ENCODE results near the gene C20orf202. TPM values are rescaled to one million over a fixed set of nuclear protein-coding genes. Genes with fewer than 3 reads are reported as not detected.

Gene C20orf202
- total RNA-seq, 1 donor from 2014 or later = not detected

DNA sequence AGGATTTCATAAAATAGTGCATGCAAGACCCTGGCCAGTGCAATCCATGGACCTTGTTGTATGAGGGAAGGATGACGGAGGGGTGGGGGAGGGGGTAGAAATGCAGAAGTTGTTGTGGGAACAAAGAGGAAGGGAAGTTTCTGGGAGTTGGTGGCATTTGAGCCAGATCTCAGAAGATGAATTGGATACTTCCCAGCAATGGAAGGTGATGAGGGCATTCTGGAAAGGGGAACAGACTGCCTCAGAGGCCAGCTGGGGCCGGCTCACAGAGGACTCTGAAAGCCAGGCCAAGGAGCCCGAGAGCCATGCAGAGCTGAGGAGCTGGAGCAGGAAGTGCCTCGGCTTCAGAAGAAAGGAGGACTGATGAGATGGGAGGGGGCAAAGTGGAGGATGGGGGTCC is 21.1 kb upstream of the C20orf202 start:
- Mint-ChIP-seq H3K27me3 (ENCODE audit: unreplicated experiment) (peaks cover 26% of the 10 kb centered on the region), H3K9me3 (ENCODE audit: unreplicated experiment) (no peaks in the 10 kb centered on the region)

DNA sequence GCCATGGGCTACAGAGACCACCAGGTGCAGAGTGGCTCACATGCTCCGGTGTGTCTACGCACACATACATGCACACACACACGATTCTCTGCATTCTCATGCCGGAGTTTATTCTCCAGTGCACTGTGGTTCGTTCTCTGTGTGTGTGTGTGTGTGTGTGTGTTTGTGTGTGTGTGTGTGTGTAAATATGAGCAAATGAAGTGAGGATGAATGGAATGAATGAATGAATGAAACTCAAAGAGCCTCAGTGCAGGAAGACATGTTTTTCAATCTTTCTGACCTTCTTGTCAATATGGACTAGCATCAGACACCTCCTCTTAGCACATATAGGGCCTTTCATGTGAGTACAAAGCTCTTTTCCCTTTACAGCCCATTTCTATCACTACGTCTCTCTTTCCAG is 20.1 kb upstream of the C20orf202 start:
- DNase-seq (ENCODE audit: extremely low spot score, unreplicated experiment) = no peak
- TF ChIP-seq, protein P1, sequence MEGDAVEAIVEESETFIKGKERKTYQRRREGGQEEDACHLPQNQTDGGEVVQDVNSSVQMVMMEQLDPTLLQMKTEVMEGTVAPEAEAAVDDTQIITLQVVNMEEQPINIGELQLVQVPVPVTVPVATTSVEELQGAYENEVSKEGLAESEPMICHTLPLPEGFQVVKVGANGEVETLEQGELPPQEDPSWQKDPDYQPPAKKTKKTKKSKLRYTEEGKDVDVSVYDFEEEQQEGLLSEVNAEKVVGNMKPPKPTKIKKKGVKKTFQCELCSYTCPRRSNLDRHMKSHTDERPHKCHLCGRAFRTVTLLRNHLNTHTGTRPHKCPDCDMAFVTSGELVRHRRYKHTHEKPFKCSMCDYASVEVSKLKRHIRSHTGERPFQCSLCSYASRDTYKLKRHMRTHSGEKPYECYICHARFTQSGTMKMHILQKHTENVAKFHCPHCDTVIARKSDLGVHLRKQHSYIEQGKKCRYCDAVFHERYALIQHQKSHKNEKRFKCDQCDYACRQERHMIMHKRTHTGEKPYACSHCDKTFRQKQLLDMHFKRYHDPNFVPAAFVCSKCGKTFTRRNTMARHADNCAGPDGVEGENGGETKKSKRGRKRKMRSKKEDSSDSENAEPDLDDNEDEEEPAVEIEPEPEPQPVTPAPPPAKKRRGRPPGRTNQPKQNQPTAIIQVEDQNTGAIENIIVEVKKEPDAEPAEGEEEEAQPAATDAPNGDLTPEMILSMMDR (IDR thresholded peaks at IDR 0.05) = no peak
- no peaks in the 10 kb centered on the region for H3K36me3 Mint-ChIP-seq (ENCODE audit: unreplicated experiment)
- H3K4me1 Mint-ChIP-seq (ENCODE audit: unreplicated experiment) = peaks cover 10% of the 10 kb centered on the region
- peaks cover 26% of the 10 kb centered on the region for H3K27me3 Mint-ChIP-seq (ENCODE audit: unreplicated experiment)
- no peak overlapping the region for H3K4me3 Mint-ChIP-seq (ENCODE audit: unreplicated experiment)
- H3K9me3 Mint-ChIP-seq (ENCODE audit: unreplicated experiment) = no peaks in the 10 kb centered on the region
- no peak overlapping the region for H3K27ac Mint-ChIP-seq (ENCODE audit: unreplicated experiment)

More for the DNA sequence above, 21.1 kb upstream of the C20orf202 start:
- no peak overlapping the region for H3K4me3 Mint-ChIP-seq (ENCODE audit: unreplicated experiment)
- TF ChIP-seq, protein P1 (IDR thresholded peaks at IDR 0.05) = no peak
- no peak for DNase-seq (ENCODE audit: extremely low spot score, unreplicated experiment)
- H3K4me1 Mint-ChIP-seq (ENCODE audit: unreplicated experiment) = peaks cover 10% of the 10 kb centered on the region
- H3K27ac Mint-ChIP-seq (ENCODE audit: unreplicated experiment) = no peak overlapping the region
- no peaks in the 10 kb centered on the region for H3K36me3 Mint-ChIP-seq (ENCODE audit: unreplicated experiment)

DNA sequence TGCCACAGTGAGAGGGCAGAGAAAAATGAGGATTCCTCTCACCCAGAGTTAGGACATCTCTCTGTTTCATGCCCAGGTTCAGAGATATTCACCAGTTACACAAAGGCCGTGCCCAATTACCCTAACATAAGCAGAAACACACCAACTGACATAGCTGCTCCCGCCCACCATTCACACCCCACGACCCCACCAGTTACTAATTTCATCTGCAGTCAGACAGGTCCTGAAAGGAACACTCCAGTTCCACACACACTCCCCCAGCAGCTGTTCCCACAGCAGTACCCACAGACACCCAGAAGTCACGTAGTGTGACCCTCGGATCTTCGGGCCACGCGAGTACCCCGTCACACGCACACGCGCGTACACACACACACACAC is 19.0 kb upstream of the C20orf202 start:
- TF ChIP-seq, protein P1 (IDR thresholded peaks at IDR 0.05) = no peak
- Mint-ChIP-seq H3K36me3 (ENCODE audit: unreplicated experiment) (no peaks in the 10 kb centered on the region), H3K9me3 (ENCODE audit: unreplicated experiment) (no peaks in the 10 kb centered on the region), H3K4me3 (ENCODE audit: unreplicated experiment) (peak overlapping the region; percentile 66), H3K27me3 (ENCODE audit: unreplicated experiment) (peaks cover 30% of the 10 kb centered on the region), H3K27ac (ENCODE audit: unreplicated experiment) (no peak overlapping the region), H3K4me1 (ENCODE audit: unreplicated experiment) (peaks cover 10% of the 10 kb centered on the region)
- no peak for DNase-seq (ENCODE audit: extremely low spot score, unreplicated experiment)

DNA sequence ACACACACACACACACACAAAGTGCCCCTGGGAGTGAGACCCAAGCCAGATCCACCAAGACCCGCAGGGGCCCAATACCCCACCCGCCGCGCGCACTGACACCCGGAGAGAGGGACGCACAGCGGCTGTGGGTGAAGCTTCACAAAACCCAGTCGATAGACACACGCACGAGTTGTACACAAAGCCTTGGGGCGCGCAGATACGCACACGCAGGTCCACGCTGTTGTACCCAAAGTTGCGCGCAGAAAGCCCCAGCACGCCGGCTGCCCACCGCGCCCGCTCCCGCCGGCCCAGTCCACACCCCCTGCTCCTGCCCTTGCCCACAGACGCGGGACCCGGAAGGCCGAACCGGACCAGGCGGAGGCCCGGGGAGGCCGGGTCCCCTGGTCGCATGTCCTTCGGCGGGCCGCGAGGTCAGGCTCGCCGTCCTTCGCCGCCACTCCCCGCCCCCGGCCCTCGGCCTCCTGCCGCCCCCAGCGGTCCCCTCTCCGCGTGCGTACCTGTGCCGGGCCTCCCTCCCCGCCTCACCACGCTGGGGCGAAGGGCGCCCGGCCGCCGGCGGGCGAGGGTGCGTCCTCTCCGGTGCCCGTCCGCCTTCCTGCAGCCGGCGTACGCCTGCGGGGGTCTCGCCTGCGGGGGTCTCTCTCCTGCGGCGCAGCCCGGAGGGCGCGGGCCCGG is 18.5 kb upstream of the C20orf202 start, which contains the start of gene TMEM74B:
Gene TMEM74B, minus strand, starts transcription at position 344 of the 678 bp plus-strand sequence. CDS start 1,180 bp downstream, outside the sequence.
- H3K27me3 Mint-ChIP-seq (ENCODE audit: unreplicated experiment) = peaks cover 35% of the 10 kb centered on the region
- H3K9me3 Mint-ChIP-seq (ENCODE audit: unreplicated experiment) = no peaks in the 10 kb centered on the region
- H3K4me3 Mint-ChIP-seq (ENCODE audit: unreplicated experiment) = peak within 1 kb of the TSS; percentile 66
- TF ChIP-seq, protein P1 (IDR thresholded peaks at IDR 0.05) = no peak
- no peak within 1 kb of the TSS for H3K27ac Mint-ChIP-seq (ENCODE audit: unreplicated experiment)
- DNase-seq (ENCODE audit: extremely low spot score, unreplicated experiment) = no peak
- no peaks in the 10 kb centered on the region for H3K36me3 Mint-ChIP-seq (ENCODE audit: unreplicated experiment)
- H3K4me1 Mint-ChIP-seq (ENCODE audit: unreplicated experiment) = peaks cover 10% of the 10 kb centered on the region

DNA sequence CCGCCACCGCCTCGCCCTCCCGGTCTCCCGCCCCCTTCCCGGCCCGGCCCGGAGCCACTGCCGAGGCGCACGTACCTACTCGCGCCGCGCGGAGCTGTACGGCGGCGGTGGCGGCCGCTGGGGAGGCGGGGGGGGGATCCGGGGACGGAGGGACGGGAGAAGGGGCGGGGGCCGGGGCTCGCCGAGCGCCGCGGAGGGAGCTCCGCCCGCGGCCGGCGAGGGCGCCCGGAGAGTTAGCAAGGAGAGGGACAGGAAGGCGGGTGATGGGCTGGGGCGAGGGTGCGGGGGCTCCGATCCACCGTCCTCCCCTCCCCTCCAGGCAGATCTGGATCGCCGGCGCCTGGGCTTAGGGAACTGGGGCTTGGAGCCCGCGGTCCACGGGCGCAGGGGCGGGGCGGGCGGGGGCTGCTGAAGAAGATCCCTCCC is 17.9 kb upstream of the C20orf202 start:
- peaks cover 41% of the 10 kb centered on the region for H3K27me3 Mint-ChIP-seq (ENCODE audit: unreplicated experiment)
- no peaks in the 10 kb centered on the region for H3K36me3 Mint-ChIP-seq (ENCODE audit: unreplicated experiment)
- no peak for DNase-seq (ENCODE audit: extremely low spot score, unreplicated experiment)
- no peak overlapping the region for H3K27ac Mint-ChIP-seq (ENCODE audit: unreplicated experiment)
- TF ChIP-seq, protein P1 (IDR thresholded peaks at IDR 0.05) = no peak
- H3K4me1 Mint-ChIP-seq (ENCODE audit: unreplicated experiment) = peaks cover 10% of the 10 kb centered on the region
- no peaks in the 10 kb centered on the region for H3K9me3 Mint-ChIP-seq (ENCODE audit: unreplicated experiment)
- no peak overlapping the region for H3K4me3 Mint-ChIP-seq (ENCODE audit: unreplicated experiment)

All from osteocyte (in vitro differentiated cells).